BLaER1 (cell line): ENCODE measurements around the gene HOXC13.

Experiments used
- H3K27ac ChIP-seq: shearing (Covaris generic); formaldehyde crosslinking; 2 replicates; pipeline ENCODE4 v1.8.1; 2022
- H3K27me3 ChIP-seq: shearing (Covaris generic); formaldehyde crosslinking; 2 replicates; pipeline ENCODE4 v1.8.1; 2022
- H3K36me3 ChIP-seq: shearing (Covaris generic); formaldehyde crosslinking; 2 replicates; pipeline ENCODE4 v1.8.1; 2022
- H3K4me1 ChIP-seq: shearing (Covaris generic); formaldehyde crosslinking; 2 replicates; pipeline ENCODE4 v1.8.1; 2022
- H3K4me2 ChIP-seq: shearing (Covaris generic); formaldehyde crosslinking; 2 replicates; pipeline ENCODE4 v1.8.1; 2022
- H3K4me3 ChIP-seq: shearing (Covaris generic); formaldehyde crosslinking; 2 replicates; pipeline ENCODE4 v1.8.1; 2022
- H3K9ac ChIP-seq: shearing (Covaris generic); formaldehyde crosslinking; 2 replicates; pipeline ENCODE4 v1.8.1; 2022
- H3K9me3 ChIP-seq: shearing (Covaris generic); formaldehyde crosslinking; 2 replicates; pipeline ENCODE4 v1.8.1; 2022
- H4K20me1 ChIP-seq: shearing (Covaris generic); formaldehyde crosslinking; 2 replicates; pipeline ENCODE4 v1.8.1; 2022
- Cebpa-rat ChIP-seq: shearing (Covaris generic); IDR thresholded peaks from 2 replicates; pipeline ENCODE4 v1.8.1; 2022

HOXC13 gene

DNA sequence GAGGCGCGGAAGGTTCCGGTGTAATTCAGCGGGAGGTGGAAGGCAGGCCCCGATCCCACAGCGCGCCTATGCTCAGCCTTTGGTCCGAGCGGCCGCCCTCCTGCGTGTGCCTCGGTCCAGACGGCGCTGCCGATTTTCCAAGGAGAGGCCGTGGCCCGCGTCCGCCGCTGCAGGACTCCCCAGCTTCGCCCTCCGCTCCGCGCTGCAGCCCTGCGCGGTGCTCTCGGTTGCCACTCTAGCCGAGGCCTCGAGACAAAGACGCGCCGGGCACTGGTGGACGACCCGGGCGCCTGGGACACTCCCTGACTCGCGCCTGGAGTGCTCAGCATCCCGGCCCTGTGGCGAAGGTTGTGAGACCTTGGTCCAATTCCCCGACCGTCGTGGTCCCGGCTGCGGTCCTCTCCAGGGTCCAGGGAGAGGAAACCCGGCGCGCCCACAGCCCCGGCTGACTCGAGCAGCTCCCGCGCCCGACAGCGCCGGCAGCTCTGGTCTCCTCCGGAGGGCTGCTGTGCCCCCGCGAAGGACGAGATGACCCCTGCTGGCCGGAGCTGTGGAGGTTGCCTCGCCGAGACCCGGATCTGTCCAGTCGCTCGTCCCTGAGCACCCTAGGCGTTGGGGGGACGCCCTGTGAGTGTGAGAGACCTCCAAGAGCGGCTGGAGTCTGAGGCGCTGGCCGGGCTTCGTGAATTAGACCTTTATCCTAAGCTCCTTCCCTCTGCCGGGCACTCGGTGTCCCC, 22.6 kb downstream of the HOXC13 start:
- no peak overlapping the region for H3K27ac ChIP-seq
- no peak overlapping the region for H3K4me2 ChIP-seq
- H3K9me3 ChIP-seq: peaks cover 27% of the 10 kb centered on the region
- no peak overlapping the region for H3K9ac ChIP-seq
- peaks cover 9% of the 10 kb centered on the region; the same call in 1 of the 2 replicates for H3K4me1 ChIP-seq
- peaks cover 98% of the 10 kb centered on the region for H4K20me1 ChIP-seq
- no peak overlapping the region for H3K4me3 ChIP-seq
- TF ChIP-seq Cebpa-rat: no peak
- peaks cover 100% of the 10 kb centered on the region for H3K27me3 ChIP-seq
- no peaks in the 10 kb centered on the region for H3K36me3 ChIP-seq

DNA sequence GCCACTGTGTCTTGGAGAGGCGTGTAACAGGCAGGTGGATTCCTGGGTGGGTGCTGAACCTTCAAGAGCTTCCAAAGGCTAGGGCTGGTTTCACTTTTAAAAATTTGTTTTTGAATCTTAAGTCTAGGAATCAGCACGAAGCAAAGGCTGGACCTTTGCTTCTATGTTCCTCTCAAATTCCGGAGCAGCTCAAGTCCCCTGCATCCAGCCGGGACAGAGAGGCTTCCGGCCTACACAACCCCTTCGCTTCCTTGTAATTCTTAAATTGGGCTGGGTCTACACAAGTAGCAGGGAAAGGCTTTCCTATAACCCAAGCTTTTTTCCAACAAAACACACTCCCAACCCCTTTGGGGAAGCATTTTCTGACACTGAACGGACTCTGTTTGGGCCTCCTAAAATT, 24.4 kb downstream of the HOXC13 start:
- Histone ChIP-seq H3K36me3 (no peaks in the 10 kb centered on the region), H3K9me3 (peaks cover 27% of the 10 kb centered on the region), H3K4me2 (no peak overlapping the region), H3K9ac (no peak overlapping the region), H4K20me1 (peaks cover 98% of the 10 kb centered on the region), H3K4me3 (no peak overlapping the region), H3K4me1 (no peaks in the 10 kb centered on the region), H3K27ac (no peak overlapping the region), H3K27me3 (peaks cover 100% of the 10 kb centered on the region)
- TF ChIP-seq Cebpa-rat: no peak

- peaks cover 98% of the 10 kb centered on the region for H4K20me1 ChIP-seq
- no peak for TF ChIP-seq Cebpa-rat
- peaks cover 100% of the 10 kb centered on the region for H3K27me3 ChIP-seq
These were observed 25.0 kb downstream of the HOXC13 start for GRCh38 chr12:53963434-53964314.

DNA sequence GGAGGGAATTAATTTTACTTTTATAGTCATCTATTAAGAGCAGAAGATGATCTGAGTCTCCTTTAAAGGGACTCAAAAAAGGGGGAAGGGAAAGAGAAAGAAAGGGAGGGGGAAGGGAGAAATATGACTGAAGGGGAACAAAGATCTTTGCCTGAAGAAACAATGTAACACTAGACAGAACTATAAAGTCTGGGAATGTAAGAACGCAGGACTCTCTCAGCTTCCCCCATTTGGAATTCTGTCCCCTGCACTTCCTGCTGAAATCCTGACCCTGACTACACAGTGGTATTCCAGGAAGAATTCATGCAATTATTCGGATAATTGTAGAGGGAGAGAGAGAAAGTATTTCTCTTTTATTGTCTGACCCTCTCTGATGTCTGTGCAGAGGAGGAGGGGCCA, 25.7 kb downstream of the HOXC13 start:
- Histone ChIP-seq H3K9ac (no peak overlapping the region), H3K4me3 (no peak overlapping the region), H3K4me2 (no peak overlapping the region), H4K20me1 (peaks cover 98% of the 10 kb centered on the region), H3K9me3 (peaks cover 27% of the 10 kb centered on the region), H3K27me3 (peaks cover 100% of the 10 kb centered on the region), H3K36me3 (no peaks in the 10 kb centered on the region), H3K27ac (no peak overlapping the region), H3K4me1 (no peaks in the 10 kb centered on the region)
- TF ChIP-seq Cebpa-rat: no peak

More at GRCh38 chr12:53963434-53964314, 25.0 kb downstream of the HOXC13 start:
- no peaks in the 10 kb centered on the region for H3K4me1 ChIP-seq
- peaks cover 27% of the 10 kb centered on the region for H3K9me3 ChIP-seq
- H3K4me3 ChIP-seq: no peak overlapping the region
- H3K36me3 ChIP-seq: no peaks in the 10 kb centered on the region
- H3K27ac ChIP-seq: no peak overlapping the region
- H3K9ac ChIP-seq: no peak overlapping the region
- H3K4me2 ChIP-seq: no peak overlapping the region

DNA sequence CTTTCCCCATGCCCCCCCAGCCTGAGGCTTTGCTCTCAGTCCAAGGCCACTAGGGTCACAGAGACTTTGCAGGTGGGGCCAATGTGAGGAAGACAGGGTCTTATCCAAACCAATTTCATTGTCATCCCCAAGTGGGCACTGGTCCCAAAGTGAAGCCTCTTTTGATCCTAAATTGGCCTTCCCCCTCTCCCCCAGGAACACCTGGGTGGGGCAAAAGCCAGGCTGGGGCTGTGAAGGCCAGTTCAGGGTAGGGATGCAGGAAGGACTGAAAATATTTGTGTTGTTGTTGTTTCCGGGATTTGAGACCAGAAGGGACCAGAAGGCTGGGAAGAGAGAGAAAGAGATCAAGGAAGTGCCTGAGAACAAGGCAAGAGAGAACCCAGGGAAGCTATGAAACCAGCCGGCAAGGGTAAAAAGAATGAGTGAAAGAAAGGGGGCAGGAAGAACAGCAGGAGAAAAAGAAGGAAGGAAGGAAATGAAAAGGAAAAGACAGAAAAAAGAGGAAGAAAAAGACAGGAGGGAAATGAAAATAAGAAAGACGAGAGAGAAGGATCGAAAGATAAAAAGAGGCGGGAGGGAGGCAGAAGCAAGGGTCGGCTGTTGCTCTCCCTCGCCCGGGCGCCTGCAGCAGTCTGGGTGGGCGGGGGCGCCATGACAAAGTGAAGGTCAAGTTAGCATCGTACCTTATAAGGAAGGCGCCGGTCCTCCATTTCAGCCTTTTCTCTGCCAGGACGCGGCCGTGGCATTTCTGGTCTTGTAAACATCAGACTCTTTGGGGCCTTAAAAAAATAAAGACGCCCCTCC, 26.9 kb downstream of the HOXC13 start:
- no peak for TF ChIP-seq Cebpa-rat
- peaks cover 100% of the 10 kb centered on the region for H3K27me3 ChIP-seq
- no peak overlapping the region for H3K9ac ChIP-seq
- H3K9me3 ChIP-seq: peaks cover 16% of the 10 kb centered on the region
- H4K20me1 ChIP-seq: peaks cover 98% of the 10 kb centered on the region
- H3K4me1 ChIP-seq: no peaks in the 10 kb centered on the region
- no peak overlapping the region for H3K4me2 ChIP-seq
- no peak overlapping the region for H3K4me3 ChIP-seq
- H3K36me3 ChIP-seq: no peaks in the 10 kb centered on the region
- H3K27ac ChIP-seq: no peak overlapping the region

DNA sequence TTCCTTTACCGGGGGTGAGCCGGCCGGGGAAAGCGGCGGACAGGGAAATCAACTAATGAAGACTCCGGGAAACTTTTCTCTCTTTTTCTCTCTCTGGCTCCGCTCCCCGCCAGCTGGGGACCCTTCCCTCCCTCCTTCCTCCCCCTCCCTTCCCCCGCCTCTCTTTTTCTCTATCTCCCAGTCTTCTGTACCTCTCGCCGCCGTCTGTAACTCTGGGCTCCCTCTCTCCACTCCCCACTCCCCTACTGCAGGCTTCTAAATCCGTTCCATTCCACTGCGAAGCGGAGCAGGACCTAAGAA, 27.4 kb downstream of the HOXC13 start:
- no peaks in the 10 kb centered on the region for H3K36me3 ChIP-seq
- TF ChIP-seq Cebpa-rat: no peak
- no peak overlapping the region for H3K9ac ChIP-seq
- no peaks in the 10 kb centered on the region for H3K4me1 ChIP-seq
- peaks cover 100% of the 10 kb centered on the region for H3K27me3 ChIP-seq
- no peak overlapping the region for H3K4me2 ChIP-seq
- H3K4me3 ChIP-seq: no peak overlapping the region
- H3K27ac ChIP-seq: no peak overlapping the region
- H3K9me3 ChIP-seq: peaks cover 14% of the 10 kb centered on the region
- peaks cover 98% of the 10 kb centered on the region for H4K20me1 ChIP-seq

DNA sequence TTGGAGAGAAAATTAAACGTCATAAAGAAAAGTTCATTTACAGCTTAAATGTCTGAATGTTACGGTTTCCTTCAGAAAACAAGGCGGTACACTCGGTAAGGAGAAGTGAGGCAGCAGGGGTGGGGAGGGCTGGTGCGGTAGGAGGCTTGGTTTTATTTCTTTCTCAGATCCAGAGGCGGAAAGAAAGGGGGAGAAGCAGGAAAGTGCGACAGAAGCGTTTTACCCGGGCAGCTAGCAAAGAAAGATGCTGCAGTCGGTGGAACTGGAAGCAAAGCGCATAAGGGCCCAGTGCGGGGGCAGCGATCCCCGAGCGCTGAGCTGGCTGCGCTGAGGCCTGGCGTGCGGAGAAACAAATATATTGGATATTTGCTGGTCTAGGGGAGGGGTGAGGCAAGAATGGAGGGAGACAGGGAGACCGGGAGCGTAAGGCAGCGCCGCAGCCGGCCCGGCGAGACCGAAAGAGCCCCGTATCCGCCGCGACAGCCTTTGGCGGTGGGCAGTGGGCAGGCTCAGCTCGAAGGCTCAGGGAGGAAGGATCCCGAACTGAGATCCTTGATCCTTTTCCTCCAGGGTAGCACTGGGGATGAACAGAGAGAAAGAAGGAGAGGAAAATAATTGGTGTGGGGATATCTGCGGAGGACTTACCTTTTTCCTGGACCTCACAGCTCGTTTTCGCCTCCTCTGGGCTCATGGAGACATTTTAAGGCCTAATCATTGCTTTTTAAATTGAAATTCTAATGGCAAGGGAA, 27.9 kb downstream of the HOXC13 start:
- Histone ChIP-seq H3K4me3 (no peak overlapping the region), H3K27me3 (peaks cover 100% of the 10 kb centered on the region), H4K20me1 (peaks cover 98% of the 10 kb centered on the region), H3K36me3 (no peaks in the 10 kb centered on the region), H3K9me3 (peaks cover 9% of the 10 kb centered on the region), H3K9ac (no peak overlapping the region), H3K27ac (no peak overlapping the region), H3K4me1 (no peaks in the 10 kb centered on the region), H3K4me2 (no peak overlapping the region)
- no peak for TF ChIP-seq Cebpa-rat

DNA sequence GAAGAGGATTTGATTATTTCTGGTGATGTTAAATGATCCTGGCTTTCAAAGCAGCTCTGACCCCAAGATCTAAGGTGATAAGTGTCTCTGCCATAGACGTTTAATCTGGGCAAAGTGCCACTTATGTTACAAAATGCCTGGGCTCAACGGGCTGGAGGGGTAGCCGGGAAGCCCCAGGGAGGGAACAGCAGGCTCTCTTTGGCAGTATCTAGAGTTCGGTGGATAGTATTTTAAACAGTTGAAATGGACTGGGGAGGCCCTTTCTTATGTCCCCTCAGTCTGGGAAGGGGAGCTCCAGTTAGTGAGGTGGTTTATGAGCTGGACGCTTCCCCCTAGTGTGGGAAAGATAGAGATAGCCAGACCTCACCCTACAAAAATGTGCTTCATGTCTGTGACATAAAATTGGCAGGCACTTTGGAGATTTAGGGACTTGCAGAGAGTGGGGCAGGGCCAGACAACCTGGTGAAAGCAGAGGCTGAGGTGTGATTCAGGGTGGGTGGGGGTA, 28.8 kb downstream of the HOXC13 start:
- Histone ChIP-seq H3K4me1 (no peaks in the 10 kb centered on the region), H3K9me3 (peaks cover 10% of the 10 kb centered on the region), H3K27me3 (peaks cover 100% of the 10 kb centered on the region), H3K4me3 (no peak overlapping the region), H3K4me2 (no peak overlapping the region), H3K9ac (no peak overlapping the region), H4K20me1 (peaks cover 100% of the 10 kb centered on the region), H3K27ac (no peak overlapping the region), H3K36me3 (no peaks in the 10 kb centered on the region)
- no peak for TF ChIP-seq Cebpa-rat
